Left ventricle myocardium inferior (tissue), 1 donor: ENCODE data around the gene CHCHD6. TPM values are rescaled to one million over a fixed set of nuclear protein-coding genes. Genes with fewer than 3 reads are reported as not detected.

Experiments used
- DNase-seq: peaks from one replicate; pipeline ENCODE4 v3.0.0-alpha.2; 2020
- H3K27ac ChIP-seq: fragments of 200-600 bp; replicated peaks from 2 replicates; pipeline ENCODE4 v1.8.0; 2021
- H3K27me3 ChIP-seq: fragments of 200-600 bp; 2 replicates; pipeline ENCODE4 v1.8.0; 2021; ENCODE audit warnings: low read depth
- H3K36me3 ChIP-seq: fragments of 200-600 bp; 2 replicates; pipeline ENCODE4 v1.8.0; 2021
- H3K4me1 ChIP-seq: fragments of 200-600 bp; 2 replicates; pipeline ENCODE4 v1.8.0; 2021
- H3K4me3 ChIP-seq: fragments of 200-600 bp; 2 replicates; pipeline ENCODE4 v1.8.0; 2021; ENCODE audit warnings: mild to moderate bottlenecking, moderate library complexity
- H3K9me3 ChIP-seq: fragments of 200-600 bp; replicated peaks from 2 replicates; pipeline ENCODE4 v1.8.0; 2021
- CTCF ChIP-seq: fragments of 200-600 bp; IDR thresholded peaks from 2 replicates; pipeline ENCODE4 v1.8.0; 2021; ENCODE audit warnings: antibody characterized with exemption, mild to moderate bottlenecking, borderline replicate concordance
- intact Hi-C: fragments of 100-400 bp; cut with micrococcal nuclease; formaldehyde crosslinking; loops from one replicate; pipeline ENCODE4 v1.11.0; 2022
- total RNA-seq: library from RNA; stranded (reverse); fragmentation: NEBNext Ultra II Directional; extraction: Animal tissue kit (Norgen Biotek cat#: 25700); gene quantifications from one replicate; pipeline ENCODE4 v1.2.1, GENCODE V29; 2021
- donor health status: DM: no; HTN: yes; CAD: no; lungs with severe emphysema.

Gene CHCHD6
- total RNA-seq, 1 donor from 2014 or later, result 10.1 TPM

GRCh38 chr3:126895178-126896066 lies 191.4 kb downstream of the CHCHD6 start:
- Histone ChIP-seq H3K36me3 (no peaks in the 10 kb centered on the region), H3K4me1 (peaks cover 29% of the 10 kb centered on the region), H3K27me3 (no peaks in the 10 kb centered on the region), H3K9me3 (no peaks in the 10 kb centered on the region), H3K4me3 (no peak overlapping the region), H3K27ac (no peak overlapping the region)
- DNase-seq, result no peak
- intact Hi-C loops, result no loop called here
- no peak for TF ChIP-seq CTCF

- no peak for TF ChIP-seq CTCF
- intact Hi-C loops, result no loop called here
- no peak overlapping the region for H3K27ac ChIP-seq
Measured at GRCh38 chr3:126896067-126896441, 192.0 kb downstream of the CHCHD6 start.

GRCh38 chr3:126896968-126897367 lies 192.9 kb downstream of the CHCHD6 start:
- H3K9me3 ChIP-seq, result no peaks in the 10 kb centered on the region
- H3K27me3 ChIP-seq, result no peaks in the 10 kb centered on the region
- H3K36me3 ChIP-seq, result no peaks in the 10 kb centered on the region
- peaks cover 29% of the 10 kb centered on the region for H3K4me1 ChIP-seq
- TF ChIP-seq CTCF, result no peak
- H3K4me3 ChIP-seq, result no peak overlapping the region
- no peak overlapping the region for H3K27ac ChIP-seq
- no peak for DNase-seq
- intact Hi-C loops, result no loop called here

More at GRCh38 chr3:126896067-126896441, 192.0 kb downstream of the CHCHD6 start:
- no peaks in the 10 kb centered on the region for H3K9me3 ChIP-seq
- H3K4me3 ChIP-seq, result no peak overlapping the region
- H3K27me3 ChIP-seq, result no peaks in the 10 kb centered on the region
- H3K4me1 ChIP-seq, result peaks cover 29% of the 10 kb centered on the region
- H3K36me3 ChIP-seq, result no peaks in the 10 kb centered on the region
- no peak for DNase-seq

GRCh38 chr3:126897943-126898342 lies 193.9 kb downstream of the CHCHD6 start:
- intact Hi-C loops, result no loop called here
- TF ChIP-seq CTCF, result no peak
- Histone ChIP-seq H3K27ac (no peak overlapping the region), H3K4me1 (peaks cover 29% of the 10 kb centered on the region), H3K36me3 (no peaks in the 10 kb centered on the region), H3K9me3 (no peaks in the 10 kb centered on the region), H3K27me3 (no peaks in the 10 kb centered on the region), H3K4me3 (no peak overlapping the region)
- no peak for DNase-seq

- no peak for TF ChIP-seq CTCF
- Histone ChIP-seq H3K27me3 (no peaks in the 10 kb centered on the region), H3K27ac (no peak overlapping the region), H3K36me3 (no peaks in the 10 kb centered on the region), H3K4me3 (no peak overlapping the region), H3K4me1 (peaks cover 14% of the 10 kb centered on the region), H3K9me3 (no peaks in the 10 kb centered on the region)
- DNase-seq, result no peak
- intact Hi-C loops, result no loop called here
Measured at GRCh38 chr3:126900859-126901540, 197.0 kb downstream of the CHCHD6 start.
